Measurements from ENCODE around the gene CEP128.

CEP128 gene

DNA sequence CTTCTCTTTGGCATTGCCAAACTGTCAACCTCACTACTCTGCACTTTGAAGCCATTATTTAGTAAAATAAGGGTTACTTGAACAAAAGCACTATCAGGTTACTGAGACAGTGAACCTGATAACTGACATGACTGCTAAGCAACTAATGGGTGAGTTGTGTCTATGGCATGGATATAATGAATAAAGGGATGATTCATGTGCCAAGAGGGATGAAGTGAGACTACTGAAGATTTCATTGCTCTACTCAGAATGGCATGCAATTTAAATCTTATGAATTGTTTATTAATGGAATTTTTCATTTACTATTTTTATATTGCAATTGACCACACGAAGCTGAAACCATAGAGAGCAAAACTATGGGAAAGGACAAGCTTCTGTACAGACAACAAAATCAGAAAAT is 74.4 kb downstream of the CEP128 start:
- no peak overlapping the region for H3K4me3 ChIP-seq (replicated peaks; ENCODE audit: low read depth, low read length)
- no peak for DNase-seq (ENCODE audit: low read depth)
- no peak for TF ChIP-seq CTCF (IDR thresholded peaks at IDR 0.05; ENCODE audit: low read length, missing control alignments)

GRCh38 chr14:80865565-80865964 is 76.0 kb downstream of the CEP128 start:
- H3K4me3 ChIP-seq (replicated peaks; ENCODE audit: low read depth, low read length) = no peak overlapping the region
- TF ChIP-seq CTCF (IDR thresholded peaks at IDR 0.05; ENCODE audit: low read length, missing control alignments) = no peak
- DNase-seq (ENCODE audit: low read depth) = no peak

DNA sequence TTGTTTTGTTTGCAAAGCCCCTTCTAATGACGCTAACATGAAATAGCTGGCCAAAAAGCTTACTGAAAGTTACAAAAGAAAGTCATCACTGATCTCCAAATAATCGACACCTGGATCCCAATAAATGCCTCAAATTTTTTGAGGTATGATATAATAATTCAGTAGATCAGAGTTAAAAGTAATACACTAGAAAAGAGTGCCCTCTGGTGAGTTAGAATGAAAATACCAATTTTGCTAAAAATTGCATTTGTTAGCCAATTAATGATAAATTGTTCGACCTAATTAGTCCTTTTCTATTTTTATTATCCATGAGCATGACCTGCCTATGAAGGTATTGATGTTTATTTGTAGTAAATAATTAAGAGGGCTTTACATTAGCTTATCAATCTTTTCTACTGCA is 78.6 kb downstream of the CEP128 start:
- peak; percentile 8 for DNase-seq (ENCODE audit: low read depth)
- no peak overlapping the region for H3K4me3 ChIP-seq (replicated peaks; ENCODE audit: low read depth, low read length)
- TF ChIP-seq CTCF (IDR thresholded peaks at IDR 0.05; ENCODE audit: low read length, missing control alignments) = peak; percentile 42

DNA sequence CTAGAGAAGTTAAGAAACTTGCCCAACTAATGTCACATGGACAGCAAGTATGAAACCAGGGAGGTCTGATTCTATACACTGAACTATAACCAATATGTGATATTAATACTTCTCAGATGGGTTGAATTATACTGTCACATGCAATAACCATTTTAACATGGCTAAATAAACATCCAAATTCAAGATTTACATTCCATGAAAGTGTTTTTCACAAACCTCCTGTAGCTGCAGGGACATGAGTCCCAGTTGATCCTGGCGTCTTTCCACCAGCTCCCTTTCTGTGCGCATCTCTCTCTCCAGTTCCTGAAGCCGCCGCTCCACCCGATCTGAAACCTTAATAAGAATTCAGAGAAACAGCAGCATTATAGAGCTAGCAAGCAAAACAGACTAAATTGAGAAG is 79.0 kb downstream of the CEP128 start:
- H3K4me3 ChIP-seq (replicated peaks; ENCODE audit: low read depth, low read length) = no peak overlapping the region
- TF ChIP-seq CTCF (IDR thresholded peaks at IDR 0.05; ENCODE audit: low read length, missing control alignments) = no peak
- DNase-seq (ENCODE audit: low read depth) = no peak

GRCh38 chr14:80850197-80850814 is 91.2 kb downstream of the CEP128 start:
- TF ChIP-seq CTCF (IDR thresholded peaks at IDR 0.05; ENCODE audit: low read length, missing control alignments) = peak; percentile 55
- peak; percentile 79 for DNase-seq (ENCODE audit: low read depth)
- H3K4me3 ChIP-seq (replicated peaks; ENCODE audit: low read depth, low read length) = no peak overlapping the region

GRCh38 chr14:80847070-80847469 is 94.5 kb downstream of the CEP128 start:
- no peak for DNase-seq (ENCODE audit: low read depth)
- TF ChIP-seq CTCF (IDR thresholded peaks at IDR 0.05; ENCODE audit: low read length, missing control alignments) = no peak
- no peak overlapping the region for H3K4me3 ChIP-seq (replicated peaks; ENCODE audit: low read depth, low read length)

DNA sequence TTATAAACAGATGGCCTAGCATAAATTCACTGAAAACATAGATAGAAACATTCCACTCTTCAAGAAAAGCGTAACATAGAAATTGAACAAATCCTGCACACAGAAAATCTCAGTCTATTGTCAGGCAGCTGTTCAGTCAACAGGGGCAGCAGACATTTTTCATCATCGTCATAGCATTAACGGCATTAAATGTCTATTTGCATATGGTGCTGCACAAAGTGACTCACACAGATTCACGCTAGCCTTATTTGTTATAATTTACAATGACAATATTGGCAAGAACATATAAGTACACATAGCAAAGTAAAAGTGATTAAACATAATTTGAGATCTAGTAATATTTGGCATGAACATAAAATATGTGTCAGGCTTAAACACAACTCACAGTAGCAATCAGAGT is 95.7 kb downstream of the CEP128 start:
- no peak overlapping the region for H3K4me3 ChIP-seq (replicated peaks; ENCODE audit: low read depth, low read length)
- DNase-seq (ENCODE audit: low read depth) = no peak
- no peak for TF ChIP-seq CTCF (IDR thresholded peaks at IDR 0.05; ENCODE audit: low read length, missing control alignments)
